ENCODE results near the gene NTNG1. TPM values are rescaled to one million over a fixed set of nuclear protein-coding genes. Genes with fewer than 3 reads are reported as not detected.

The NTNG1 gene
- total and polyA plus RNA-seq, 2 of the 13 experiments (the other 11 are each of a cell fraction or from before 2014, with no cell fraction given): not detected

GRCh38 chr1:107532318-107532717, 391.5 kb downstream of the NTNG1 start (continued):
- TF ChIP-seq GATA4 (IDR thresholded peaks at IDR 0.05; ENCODE audit: borderline replicate concordance, low read depth): no peak
- TF ChIP-seq CREM (IDR thresholded peaks at IDR 0.05): peak; percentile 50; the same call in 1 of the 2 replicates
- TF ChIP-seq CREM (CRISPR knock-in tag; IDR thresholded peaks at IDR 0.05): no peak
- TF ChIP-seq, protein P1, sequence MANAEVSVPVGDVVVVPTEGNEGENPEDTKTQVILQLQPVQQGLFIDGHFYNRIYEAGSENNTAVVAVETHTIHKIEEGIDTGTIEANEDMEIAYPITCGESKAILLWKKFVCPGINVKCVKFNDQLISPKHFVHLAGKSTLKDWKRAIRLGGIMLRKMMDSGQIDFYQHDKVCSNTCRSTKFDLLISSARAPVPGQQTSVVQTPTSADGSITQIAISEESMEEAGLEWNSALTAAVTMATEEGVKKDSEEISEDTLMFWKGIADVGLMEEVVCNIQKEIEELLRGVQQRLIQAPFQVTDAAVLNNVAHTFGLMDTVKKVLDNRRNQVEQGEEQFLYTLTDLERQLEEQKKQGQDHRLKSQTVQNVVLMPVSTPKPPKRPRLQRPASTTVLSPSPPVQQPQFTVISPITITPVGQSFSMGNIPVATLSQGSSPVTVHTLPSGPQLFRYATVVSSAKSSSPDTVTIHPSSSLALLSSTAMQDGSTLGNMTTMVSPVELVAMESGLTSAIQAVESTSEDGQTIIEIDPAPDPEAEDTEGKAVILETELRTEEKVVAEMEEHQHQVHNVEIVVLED (CRISPR knock-in tag; IDR thresholded peaks at IDR 0.05; ENCODE audit: borderline replicate concordance): no peak
- no peak for TF ChIP-seq ZNF343 (CRISPR knock-in tag; IDR thresholded peaks at IDR 0.05)
- TF ChIP-seq HNRNPUL1 (IDR thresholded peaks at IDR 0.05; ENCODE audit: low read depth, low read length): no peak
- TF ChIP-seq HDAC2 (CRISPR knock-in tag; IDR thresholded peaks at IDR 0.05): peak; percentile 59; the same call in 1 of the 2 replicates
- no peak for TF ChIP-seq ZNF30 (CRISPR knock-in tag; IDR thresholded peaks at IDR 0.05)
- TF ChIP-seq, protein P2, sequence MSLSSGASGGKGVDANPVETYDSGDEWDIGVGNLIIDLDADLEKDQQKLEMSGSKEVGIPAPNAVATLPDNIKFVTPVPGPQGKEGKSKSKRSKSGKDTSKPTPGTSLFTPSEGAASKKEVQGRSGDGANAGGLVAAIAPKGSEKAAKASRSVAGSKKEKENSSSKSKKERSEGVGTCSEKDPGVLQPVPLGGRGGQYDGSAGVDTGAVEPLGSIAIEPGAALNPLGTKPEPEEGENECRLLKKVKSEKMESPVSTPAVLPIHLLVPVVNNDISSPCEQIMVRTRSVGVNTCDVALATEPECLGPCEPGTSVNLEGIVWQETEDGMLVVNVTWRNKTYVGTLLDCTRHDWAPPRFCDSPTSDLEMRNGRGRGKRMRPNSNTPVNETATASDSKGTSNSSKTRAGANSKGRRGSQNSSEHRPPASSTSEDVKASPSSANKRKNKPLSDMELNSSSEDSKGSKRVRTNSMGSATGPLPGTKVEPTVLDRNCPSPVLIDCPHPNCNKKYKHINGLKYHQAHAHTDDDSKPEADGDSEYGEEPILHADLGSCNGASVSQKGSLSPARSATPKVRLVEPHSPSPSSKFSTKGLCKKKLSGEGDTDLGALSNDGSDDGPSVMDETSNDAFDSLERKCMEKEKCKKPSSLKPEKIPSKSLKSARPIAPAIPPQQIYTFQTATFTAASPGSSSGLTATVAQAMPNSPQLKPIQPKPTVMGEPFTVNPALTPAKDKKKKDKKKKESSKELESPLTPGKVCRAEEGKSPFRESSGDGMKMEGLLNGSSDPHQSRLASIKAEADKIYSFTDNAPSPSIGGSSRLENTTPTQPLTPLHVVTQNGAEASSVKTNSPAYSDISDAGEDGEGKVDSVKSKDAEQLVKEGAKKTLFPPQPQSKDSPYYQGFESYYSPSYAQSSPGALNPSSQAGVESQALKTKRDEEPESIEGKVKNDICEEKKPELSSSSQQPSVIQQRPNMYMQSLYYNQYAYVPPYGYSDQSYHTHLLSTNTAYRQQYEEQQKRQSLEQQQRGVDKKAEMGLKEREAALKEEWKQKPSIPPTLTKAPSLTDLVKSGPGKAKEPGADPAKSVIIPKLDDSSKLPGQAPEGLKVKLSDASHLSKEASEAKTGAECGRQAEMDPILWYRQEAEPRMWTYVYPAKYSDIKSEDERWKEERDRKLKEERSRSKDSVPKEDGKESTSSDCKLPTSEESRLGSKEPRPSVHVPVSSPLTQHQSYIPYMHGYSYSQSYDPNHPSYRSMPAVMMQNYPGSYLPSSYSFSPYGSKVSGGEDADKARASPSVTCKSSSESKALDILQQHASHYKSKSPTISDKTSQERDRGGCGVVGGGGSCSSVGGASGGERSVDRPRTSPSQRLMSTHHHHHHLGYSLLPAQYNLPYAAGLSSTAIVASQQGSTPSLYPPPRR (CRISPR knock-in tag; IDR thresholded peaks at IDR 0.05; ENCODE audit: borderline replicate concordance): peak; percentile 49; the same call in 1 of the 2 replicates
- TF ChIP-seq, protein P3, sequence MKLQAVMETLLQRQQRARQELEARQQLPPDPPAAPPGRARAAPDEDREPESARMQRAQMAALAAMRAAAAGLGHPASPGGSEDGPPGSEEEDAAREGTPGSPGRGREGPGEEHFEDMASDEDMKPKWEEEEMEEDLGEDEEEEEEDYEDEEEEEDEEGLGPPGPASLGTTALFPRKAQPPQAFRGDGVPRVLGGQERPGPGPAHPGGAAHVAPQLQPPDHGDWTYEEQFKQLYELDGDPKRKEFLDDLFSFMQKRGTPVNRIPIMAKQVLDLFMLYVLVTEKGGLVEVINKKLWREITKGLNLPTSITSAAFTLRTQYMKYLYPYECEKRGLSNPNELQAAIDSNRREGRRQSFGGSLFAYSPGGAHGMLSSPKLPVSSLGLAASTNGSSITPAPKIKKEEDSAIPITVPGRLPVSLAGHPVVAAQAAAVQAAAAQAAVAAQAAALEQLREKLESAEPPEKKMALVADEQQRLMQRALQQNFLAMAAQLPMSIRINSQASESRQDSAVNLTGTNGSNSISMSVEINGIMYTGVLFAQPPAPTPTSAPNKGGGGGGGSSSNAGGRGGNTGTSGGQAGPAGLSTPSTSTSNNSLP (IDR thresholded peaks at IDR 0.05; ENCODE audit: low read depth, low read length): no peak
- TF ChIP-seq ZNF878 (CRISPR knock-in tag; IDR thresholded peaks at IDR 0.05): no peak
- TF ChIP-seq TARDBP (CRISPR knock-in tag; IDR thresholded peaks at IDR 0.05): no peak
- TF ChIP-seq ZNF652 (CRISPR knock-in tag; IDR thresholded peaks at IDR 0.05; ENCODE audit: borderline replicate concordance, low read depth): no peak
- no peak for TF ChIP-seq ZNF318 (CRISPR knock-in tag; IDR thresholded peaks at IDR 0.05)
